Fibroblast of skin of right biceps (primary cell): ENCODE measurements around the gene DDA1.

Experiments used
- DNase-seq: peaks from one replicate; pipeline ENCODE4 v3.0.0-alpha.2; 2013

The DDA1 gene

DNA sequence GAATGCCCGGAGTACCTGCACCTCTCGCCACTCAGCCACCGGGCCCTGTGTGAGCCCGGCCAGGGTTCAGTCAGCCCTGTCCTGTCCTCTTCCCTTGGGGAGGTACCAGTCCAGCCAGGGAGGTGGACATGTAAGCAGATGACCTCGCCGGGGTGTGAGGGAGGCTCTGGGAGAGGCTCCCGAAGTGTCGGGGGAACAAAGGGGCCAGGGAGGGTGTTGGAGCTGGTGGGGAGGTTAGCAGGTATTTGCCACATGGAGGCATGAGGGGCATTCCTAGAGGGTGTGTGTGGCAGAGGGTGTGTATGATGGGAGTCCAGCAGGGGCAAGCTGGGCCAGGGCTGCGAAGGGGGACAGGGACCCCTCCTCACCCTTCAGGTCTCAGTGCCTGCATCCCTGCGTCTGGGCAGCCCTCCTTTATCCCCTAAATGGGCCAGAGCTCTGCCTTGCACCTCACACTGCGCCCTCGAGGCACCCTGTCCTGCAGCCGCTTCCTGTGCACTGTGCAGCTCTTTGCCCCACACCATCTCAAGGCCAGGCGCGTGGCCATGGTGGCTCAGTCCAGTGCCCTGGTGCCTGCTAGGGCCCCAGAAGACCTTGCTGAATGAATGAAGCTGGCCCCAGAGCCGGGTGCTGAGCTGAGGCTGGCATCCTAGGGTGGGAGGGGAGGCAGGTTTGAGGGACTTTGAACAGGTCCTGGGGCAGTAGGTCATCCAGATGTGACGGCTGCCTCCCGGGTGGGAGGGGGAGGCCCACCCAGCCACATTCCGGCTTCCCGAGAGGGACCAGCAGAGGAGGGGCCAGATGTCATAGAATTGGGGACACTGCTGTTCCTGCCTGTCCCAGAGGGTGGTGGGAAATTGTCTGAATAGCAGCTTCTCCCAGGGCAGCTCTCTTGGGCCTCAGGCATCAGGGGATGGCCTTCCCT is 3.1 kb downstream of the DDA1 start:
- DNase-seq: no peak

DNA sequence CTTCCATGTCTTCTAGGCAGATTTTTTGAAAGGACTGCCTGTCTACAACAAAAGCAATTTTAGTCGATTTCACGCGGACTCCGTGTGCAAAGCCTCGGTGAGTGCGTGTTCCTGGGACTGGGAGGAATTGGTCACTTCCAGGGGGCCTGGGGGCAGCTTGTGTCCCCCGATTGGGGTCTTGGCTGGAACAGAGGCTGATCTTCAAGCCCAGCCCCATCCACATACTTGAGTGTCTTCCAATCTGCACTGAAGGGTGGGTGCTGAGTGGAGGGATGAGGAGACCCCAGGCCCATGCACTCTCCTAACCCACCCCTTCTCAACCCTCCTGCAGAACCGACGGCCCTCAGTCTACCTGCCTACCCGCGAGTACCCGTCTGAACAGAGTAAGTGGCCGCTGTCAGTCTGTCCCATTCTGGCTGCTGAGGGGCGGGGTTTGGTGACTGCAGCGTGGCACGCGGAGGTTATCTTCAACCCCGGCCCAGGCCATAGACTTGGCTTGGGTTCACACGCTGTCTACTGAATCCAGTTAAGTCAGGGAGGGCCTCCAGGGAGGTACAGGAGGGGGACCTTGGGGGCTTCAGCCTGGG is 4.7 kb downstream of the DDA1 start:
- no peak for DNase-seq

DNA sequence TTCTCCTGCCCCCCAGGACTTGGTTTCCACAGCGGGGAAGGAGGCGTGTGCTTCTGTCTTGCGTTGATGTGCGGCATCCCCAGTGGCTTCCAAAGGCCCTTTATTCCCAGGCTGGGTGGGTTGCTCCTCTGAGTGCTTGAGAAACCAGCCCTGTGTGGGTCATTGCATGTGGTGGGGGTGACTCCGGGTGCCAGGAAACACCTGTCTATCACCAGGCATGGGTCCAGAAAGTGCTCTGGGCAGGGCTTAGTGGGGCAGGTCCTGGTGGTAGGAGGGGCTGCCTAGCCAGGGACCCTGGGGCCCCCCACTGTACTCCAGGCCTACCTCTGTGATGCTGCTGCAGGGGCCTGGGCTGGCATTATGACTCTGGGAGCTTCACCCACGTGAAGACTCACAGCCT is 9.6 kb downstream of the DDA1 start:
- DNase-seq: no peak

DNA sequence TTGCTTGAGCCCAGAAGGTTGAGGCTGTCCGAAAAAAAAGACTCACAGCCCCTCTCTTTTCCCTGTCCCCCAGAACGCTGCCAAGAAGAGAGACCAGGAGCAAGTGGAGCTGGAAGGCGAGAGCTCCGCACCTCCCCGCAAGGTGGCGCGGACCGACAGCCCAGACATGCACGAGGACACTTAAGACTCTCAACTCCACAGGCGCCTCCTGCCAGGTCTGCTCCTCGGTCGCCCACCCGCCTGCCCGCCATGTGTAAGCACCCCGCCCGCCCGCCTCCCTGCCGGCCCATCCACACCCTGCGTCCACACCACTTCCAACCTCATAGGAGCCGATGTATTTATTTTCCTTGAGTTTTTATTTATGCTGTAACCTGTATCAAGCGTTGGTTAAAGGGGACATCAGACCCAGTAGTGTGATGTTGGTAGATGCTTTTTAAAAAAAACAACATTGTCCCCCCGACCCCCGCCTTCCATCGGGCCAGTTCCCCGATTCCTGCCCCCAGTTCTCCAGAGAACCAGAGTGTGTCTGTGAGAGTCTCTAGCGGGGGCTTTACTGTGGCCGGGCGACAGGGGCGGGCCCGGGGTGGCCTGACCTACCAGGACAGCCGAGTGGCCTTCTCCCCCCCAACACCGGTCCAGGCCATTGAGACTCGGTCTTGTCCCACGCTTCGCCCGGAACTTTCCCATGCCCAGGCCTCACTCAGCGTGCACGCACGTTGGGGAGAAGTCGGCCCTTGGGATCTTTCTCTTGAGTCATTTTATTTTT is 10.3 kb downstream of the DDA1 start:
- no peak for DNase-seq

DNA sequence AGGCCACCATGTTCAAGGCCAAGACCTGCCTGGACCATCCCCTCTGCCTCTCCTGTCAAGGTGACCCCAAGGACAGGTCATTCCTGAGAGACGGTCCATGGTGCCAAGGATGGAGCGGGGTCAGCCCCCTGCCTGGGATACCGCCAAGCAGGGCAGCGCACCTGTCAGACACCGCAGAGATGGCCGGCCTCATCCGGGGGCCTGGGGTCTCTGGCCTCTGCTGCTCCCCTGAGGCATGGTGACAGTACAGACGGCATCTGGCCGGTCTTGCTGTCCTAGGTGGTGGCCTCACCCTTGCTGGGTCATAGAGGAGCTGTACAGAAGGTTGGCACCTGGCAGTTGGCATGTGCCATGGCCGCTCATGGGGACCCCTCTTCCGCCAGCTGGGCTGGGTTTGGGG is 11.1 kb downstream of the DDA1 start:
- no peak for DNase-seq

GRCh38 chr19:17321655-17322489 is 12.5 kb downstream of the DDA1 start:
- no peak for DNase-seq

DNA sequence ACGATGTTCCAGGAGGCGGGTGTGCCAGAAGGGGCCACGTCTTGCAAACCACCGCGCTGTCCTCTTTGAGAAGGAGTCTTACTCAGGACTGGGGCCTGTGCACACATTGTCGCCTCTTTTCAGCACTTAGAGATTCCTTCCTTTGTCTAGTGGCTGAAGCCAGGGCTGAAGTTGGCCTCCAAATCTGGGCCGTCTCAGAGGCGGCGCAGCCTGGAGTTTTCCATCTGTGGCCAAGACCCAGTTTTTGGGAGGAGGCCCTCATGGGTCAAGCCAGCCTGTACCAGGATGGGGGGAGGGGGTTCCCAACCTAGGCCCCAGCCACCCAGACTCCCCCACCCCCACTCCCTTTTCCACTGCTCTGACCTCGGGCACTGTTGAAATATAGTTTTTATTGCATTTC is 13.5 kb downstream of the DDA1 start:
- DNase-seq: no peak

GRCh38 chr19:17323300-17323963 is 14.1 kb downstream of the DDA1 start:
- no peak for DNase-seq

DNA sequence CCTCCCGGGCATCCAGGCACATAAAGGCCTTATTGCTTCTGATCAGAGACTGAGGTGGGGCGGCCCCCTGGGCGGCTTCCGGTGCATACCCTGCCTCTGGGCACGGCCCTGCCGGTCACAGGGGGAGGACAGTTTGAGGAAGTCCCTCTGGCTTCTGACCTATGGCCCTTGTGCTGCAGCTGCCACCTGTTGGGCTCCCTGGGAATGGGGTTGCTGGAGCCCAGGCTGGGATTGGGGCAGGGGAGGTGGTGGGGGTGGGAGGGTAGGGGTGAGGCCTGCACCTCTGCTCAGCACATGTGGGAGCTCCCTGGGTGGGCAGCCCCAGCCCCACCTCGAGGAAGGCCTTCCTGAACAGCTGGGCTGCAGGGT is 14.6 kb downstream of the DDA1 start:
- no peak for DNase-seq

- DNase-seq: no peak
Measured at GRCh38 chr19:17324357-17325114, 15.2 kb downstream of the DDA1 start.

DNA sequence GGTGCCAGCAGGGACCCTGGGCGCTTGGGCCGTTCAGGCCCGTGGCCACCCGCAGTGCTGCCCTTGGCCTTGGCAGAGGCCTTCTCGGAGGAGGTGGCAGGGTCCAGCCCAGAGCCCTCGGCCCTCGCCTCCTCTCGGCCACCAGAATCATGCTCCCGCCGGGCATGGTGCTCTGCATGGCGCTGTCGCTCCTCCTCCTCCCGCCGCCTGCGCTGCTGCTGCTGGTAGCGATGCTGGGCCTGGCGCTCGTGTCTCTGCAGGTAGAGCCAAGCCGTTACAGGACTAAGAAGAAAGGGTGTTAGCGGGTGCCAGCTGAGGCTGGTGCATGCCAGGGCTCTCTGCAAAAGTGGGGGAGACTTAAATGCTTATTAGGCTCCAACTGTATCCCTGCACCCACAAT is 15.8 kb downstream of the DDA1 start:
- no peak for DNase-seq

DNA sequence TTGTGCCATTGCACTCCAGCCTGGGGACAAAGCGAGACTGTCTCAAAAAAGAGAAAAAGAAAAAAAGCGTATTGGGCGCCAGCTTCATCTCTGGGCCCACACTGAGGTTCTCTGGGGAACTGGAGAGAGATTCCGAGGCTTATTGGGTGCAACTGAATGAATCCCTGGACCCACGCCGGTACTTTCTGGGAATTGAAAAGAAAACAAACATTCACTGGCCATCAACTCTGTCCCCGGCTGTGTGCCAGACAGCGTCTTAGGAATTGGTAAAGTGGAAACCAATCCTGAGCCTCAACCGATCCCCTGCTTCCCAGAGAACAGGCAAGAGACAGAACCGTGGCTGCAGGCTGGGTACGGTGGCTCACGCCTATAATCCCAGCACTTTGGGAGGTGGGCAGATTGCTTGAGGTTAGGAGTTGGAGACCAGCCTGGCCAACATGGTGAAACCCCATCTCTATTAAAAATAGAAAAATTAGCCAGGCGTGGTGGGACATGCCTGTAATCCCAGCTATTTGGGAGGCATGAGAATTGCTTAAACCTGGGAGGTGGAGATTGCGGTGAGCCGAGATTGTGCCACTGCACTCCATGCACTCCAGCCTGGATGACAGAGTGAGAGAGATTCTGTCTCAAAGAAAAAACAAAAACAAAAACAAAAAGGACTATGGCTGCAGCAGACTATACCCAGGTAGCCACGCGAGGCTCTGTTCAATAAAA is 16.7 kb downstream of the DDA1 start:
- DNase-seq: no peak

- no peak for DNase-seq
Measured at GRCh38 chr19:17326595-17326966, 17.2 kb downstream of the DDA1 start.

DNA sequence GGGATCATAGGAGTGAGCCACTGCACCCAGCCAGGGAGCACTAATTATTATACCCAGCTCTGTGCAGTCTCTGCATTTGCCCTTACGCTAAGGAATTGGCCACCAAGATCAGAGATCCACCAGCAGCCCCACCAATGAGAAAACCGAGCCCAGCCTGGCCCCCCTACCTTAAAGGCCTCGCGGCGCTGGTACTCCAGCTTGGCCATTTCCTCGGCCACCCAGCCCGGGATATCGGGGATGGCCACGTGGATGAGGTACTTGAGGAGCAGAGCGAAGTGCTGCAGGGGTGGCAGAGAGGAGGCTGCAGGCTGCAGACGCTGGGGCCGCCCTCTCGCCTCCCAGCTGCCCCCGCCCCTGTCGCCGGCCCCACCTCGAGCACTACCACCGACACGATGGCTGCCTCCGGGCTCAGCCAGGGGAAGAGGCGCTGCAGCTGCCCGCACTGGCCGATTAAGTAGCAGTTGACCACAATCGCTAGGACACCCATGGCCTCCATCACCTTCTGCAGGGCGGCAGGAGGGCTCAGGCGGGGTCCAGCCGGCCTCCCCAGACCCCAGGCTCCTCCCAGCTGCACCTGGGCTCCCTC is 17.8 kb downstream of the DDA1 start:
- no peak for DNase-seq

DNA sequence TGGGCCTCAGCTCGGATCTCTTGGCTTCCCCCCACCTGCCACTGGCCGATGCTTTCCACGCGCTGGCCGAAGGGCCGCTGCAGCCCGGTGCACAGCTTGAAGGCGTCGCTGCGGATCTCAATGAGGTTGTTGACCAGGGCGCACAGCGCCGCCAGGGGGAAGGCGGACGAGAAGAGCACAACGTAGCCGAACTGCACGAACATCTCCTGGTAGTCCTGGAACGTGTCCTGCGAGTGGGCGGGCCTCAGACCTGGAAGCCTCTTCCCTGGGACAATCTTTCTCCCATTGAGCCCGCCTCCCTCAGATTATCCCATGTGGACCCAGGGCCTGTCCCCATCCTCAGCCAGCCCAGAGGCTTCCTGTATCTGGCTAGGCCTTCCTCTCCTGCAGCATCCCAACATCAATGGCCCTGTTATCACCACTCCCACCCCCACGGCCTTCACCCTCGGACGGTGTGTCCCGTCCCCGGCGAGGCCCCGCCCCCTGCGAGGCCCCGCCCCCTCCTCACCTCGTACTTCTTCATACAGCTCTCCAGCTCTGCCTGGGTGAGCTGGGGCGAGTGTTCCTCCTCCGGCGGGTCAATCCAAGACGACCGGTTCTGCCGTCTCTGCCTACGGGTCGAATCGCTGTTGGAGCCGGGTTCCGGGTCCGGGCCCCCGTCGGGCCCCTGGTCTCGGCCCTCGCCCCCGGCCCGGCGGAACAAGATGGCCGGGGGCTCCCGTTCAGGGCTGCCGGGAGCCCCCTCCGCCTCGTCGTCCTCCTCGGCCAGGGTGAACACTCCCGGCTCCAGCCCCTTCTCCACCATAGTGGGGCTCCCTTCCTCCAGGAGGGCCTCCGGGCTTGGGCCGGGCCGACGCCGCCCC is 18.5 kb downstream of the DDA1 start:
- DNase-seq: no peak

- DNase-seq: no peak
Measured at GRCh38 chr19:17328517-17329365, 19.4 kb downstream of the DDA1 start.

GRCh38 chr19:17329366-17330261 is 20.3 kb downstream of the DDA1 start:
- no peak for DNase-seq
